ENCODE data around the gene EFHB.

The EFHB gene

GRCh38 chr3:19948226-19948591, 14.2 kb upstream of the EFHB start:
- Histone ChIP-seq H3K9me3 (replicated peaks; ENCODE audit: low read length) (no peaks in the 10 kb centered on the region), H3K4me3 (ENCODE audit: low read length) (peak overlapping the region; percentile 95), H3K27me3 (ENCODE audit: control insufficient read depth, insufficient read depth, low read length) (no peaks in the 10 kb centered on the region), H3K4me1 (ENCODE audit: control insufficient read depth, insufficient read depth, low read length) (peaks cover 19% of the 10 kb centered on the region), H3K9ac (ENCODE audit: low read depth, low read length) (peak overlapping the region; percentile 98), H3K36me3 (ENCODE audit: insufficient read depth, low read length) (peaks cover 12% of the 10 kb centered on the region), H3K4me2 (ENCODE audit: low read length) (peak overlapping the region; percentile 79)

- H3K27me3 ChIP-seq (ENCODE audit: control insufficient read depth, insufficient read depth, low read length), result no peaks in the 10 kb centered on the region
- H3K9me3 ChIP-seq (replicated peaks; ENCODE audit: low read length), result no peaks in the 10 kb centered on the region
These were observed 13.7 kb upstream of the EFHB start for GRCh38 chr3:19947549-19948225.

DNA sequence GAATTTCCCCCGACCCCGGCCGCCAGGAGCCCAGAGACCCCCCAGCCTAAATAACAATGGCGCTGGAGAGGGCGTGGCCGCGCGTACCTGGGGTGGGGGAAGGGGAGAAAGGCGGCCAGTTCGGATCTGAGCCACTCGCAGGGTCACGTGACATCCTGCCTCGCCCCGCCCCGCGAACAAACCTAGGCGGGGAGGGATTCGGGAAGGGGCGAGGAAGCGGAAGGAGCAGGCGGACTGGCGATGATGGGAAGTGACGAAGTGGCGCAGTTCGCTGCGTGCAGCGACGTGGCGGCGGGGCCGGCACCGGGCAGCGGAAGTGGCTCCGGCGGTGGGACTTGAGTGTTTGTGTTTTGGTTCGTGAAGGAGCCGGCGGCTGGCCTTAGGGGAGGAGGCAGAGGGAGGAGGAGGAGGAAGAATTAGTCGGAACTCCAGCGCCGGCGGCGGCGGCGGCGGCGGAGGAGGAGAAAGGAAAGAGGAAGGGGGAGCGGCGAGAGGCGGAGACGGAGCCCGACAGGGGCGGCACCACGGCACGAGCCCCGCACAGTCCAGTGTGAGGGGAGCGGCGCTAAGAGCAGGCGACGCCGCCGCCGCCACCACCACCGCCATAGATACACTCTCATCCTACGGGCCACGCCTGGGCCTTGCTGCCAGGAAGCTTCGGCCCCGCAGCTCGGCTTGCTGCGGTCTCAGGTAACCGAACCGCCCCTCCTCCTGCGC, 13.0 kb upstream of the EFHB start, which contains the start of gene RAB5A:
TSS of gene RAB5A (plus strand) at position 266 of the 717 bp plus-strand sequence. CDS start 3,802 bp downstream, outside the sequence.
- H3K4me1 ChIP-seq (ENCODE audit: control insufficient read depth, insufficient read depth, low read length), result peaks cover 19% of the 10 kb centered on the region
- H3K9me3 ChIP-seq (replicated peaks; ENCODE audit: low read length), result no peaks in the 10 kb centered on the region
- H3K36me3 ChIP-seq (ENCODE audit: insufficient read depth, low read length), result peaks cover 9% of the 10 kb centered on the region
- H3K27me3 ChIP-seq (ENCODE audit: control insufficient read depth, insufficient read depth, low read length), result no peaks in the 10 kb centered on the region
- peak within 1 kb of the TSS; percentile 95 for H3K4me3 ChIP-seq (ENCODE audit: low read length)
- peak within 1 kb of the TSS; percentile 96 for H3K4me2 ChIP-seq (ENCODE audit: low read length)
- peak within 1 kb of the TSS; percentile 98 for H3K9ac ChIP-seq (ENCODE audit: low read depth, low read length)

More at GRCh38 chr3:19947549-19948225, 13.7 kb upstream of the EFHB start:
- Histone ChIP-seq H3K36me3 (ENCODE audit: insufficient read depth, low read length) (peaks cover 9% of the 10 kb centered on the region), H3K9ac (ENCODE audit: low read depth, low read length) (peak overlapping the region; percentile 98), H3K4me2 (ENCODE audit: low read length) (peak overlapping the region; percentile 79), H3K4me3 (ENCODE audit: low read length) (peak overlapping the region; percentile 95), H3K4me1 (ENCODE audit: control insufficient read depth, insufficient read depth, low read length) (peaks cover 19% of the 10 kb centered on the region)

GRCh38 chr3:19945969-19946831, 12.2 kb upstream of the EFHB start:
- peak overlapping the region; percentile 95 for H3K4me3 ChIP-seq (ENCODE audit: low read length)
- H3K36me3 ChIP-seq (ENCODE audit: insufficient read depth, low read length), result peaks cover 5% of the 10 kb centered on the region
- peaks cover 19% of the 10 kb centered on the region for H3K4me1 ChIP-seq (ENCODE audit: control insufficient read depth, insufficient read depth, low read length)
- H3K9me3 ChIP-seq (replicated peaks; ENCODE audit: low read length), result no peaks in the 10 kb centered on the region
- peak overlapping the region; percentile 98 for H3K9ac ChIP-seq (ENCODE audit: low read depth, low read length)
- no peaks in the 10 kb centered on the region for H3K27me3 ChIP-seq (ENCODE audit: control insufficient read depth, insufficient read depth, low read length)
- peak overlapping the region; percentile 96 for H3K4me2 ChIP-seq (ENCODE audit: low read length)

DNA sequence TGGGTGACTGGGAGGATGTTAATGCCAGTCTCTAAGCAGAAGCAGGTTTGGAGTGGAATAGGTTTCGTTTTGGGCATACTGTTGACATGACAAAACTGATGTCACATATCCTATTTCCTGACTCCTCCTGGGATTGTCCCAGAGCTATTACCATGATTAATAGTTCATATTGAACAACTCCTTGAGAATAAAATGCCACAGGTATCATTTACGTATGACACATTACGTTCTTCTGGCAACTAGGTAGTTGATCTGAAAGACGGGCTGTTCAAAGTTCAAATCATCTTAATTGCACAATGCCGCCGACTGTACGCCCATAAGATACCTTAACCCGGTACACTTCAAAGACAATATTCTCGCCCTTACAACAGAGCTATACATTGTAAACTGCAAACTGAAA, 11.5 kb upstream of the EFHB start:
- Histone ChIP-seq H3K36me3 (ENCODE audit: insufficient read depth, low read length) (no peaks in the 10 kb centered on the region), H3K4me2 (ENCODE audit: low read length) (peak overlapping the region; percentile 96), H3K4me3 (ENCODE audit: low read length) (peak overlapping the region; percentile 95), H3K27me3 (ENCODE audit: control insufficient read depth, insufficient read depth, low read length) (no peaks in the 10 kb centered on the region), H3K4me1 (ENCODE audit: control insufficient read depth, insufficient read depth, low read length) (peaks cover 19% of the 10 kb centered on the region), H3K9ac (ENCODE audit: low read depth, low read length) (peak overlapping the region; percentile 98), H3K9me3 (replicated peaks; ENCODE audit: low read length) (no peaks in the 10 kb centered on the region)

- H3K4me1 ChIP-seq (ENCODE audit: control insufficient read depth, insufficient read depth, low read length), result peaks cover 2% of the 10 kb centered on the region
- H3K27me3 ChIP-seq (ENCODE audit: control insufficient read depth, insufficient read depth, low read length), result no peaks in the 10 kb centered on the region
- H3K4me2 ChIP-seq (ENCODE audit: low read length), result no peak overlapping the region
- no peaks in the 10 kb centered on the region for H3K9me3 ChIP-seq (replicated peaks; ENCODE audit: low read length)
- no peak overlapping the region for H3K9ac ChIP-seq (ENCODE audit: low read depth, low read length)
- no peak overlapping the region for H3K4me3 ChIP-seq (ENCODE audit: low read length)
- H3K36me3 ChIP-seq (ENCODE audit: insufficient read depth, low read length), result no peaks in the 10 kb centered on the region
These were observed 6.6 kb upstream of the EFHB start for GRCh38 chr3:19940643-19941042.

DNA sequence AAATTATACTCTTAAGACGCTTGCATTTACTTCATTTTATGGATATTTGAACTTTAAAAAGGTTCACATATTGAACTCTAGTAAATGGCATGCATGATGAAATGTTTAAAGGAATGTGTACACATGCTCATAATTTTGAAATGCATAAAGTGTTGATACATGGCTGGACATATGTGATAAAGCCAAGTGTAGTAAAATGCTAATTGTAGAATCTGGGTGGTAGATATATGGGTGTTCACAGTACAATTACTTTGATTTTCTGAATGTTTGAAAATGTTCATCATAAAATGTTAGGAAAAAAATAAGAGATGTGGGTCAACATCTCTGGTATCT, 4.2 kb upstream of the EFHB start:
- no peaks in the 10 kb centered on the region for H3K4me1 ChIP-seq (ENCODE audit: control insufficient read depth, insufficient read depth, low read length)

GRCh38 chr3:19937459-19938294, 3.7 kb upstream of the EFHB start:
- no peak overlapping the region for H3K9ac ChIP-seq (ENCODE audit: low read depth, low read length)
- no peaks in the 10 kb centered on the region for H3K4me1 ChIP-seq (ENCODE audit: control insufficient read depth, insufficient read depth, low read length)
- H3K27me3 ChIP-seq (ENCODE audit: control insufficient read depth, insufficient read depth, low read length), result peaks cover 4% of the 10 kb centered on the region
- H3K36me3 ChIP-seq (ENCODE audit: insufficient read depth, low read length), result no peaks in the 10 kb centered on the region
- H3K4me3 ChIP-seq (ENCODE audit: low read length), result no peak overlapping the region
- H3K4me2 ChIP-seq (ENCODE audit: low read length), result no peak overlapping the region
- no peaks in the 10 kb centered on the region for H3K9me3 ChIP-seq (replicated peaks; ENCODE audit: low read length)

More for the DNA sequence above, 4.2 kb upstream of the EFHB start:
- Histone ChIP-seq H3K4me2 (ENCODE audit: low read length) (no peak overlapping the region), H3K9ac (ENCODE audit: low read depth, low read length) (no peak overlapping the region), H3K9me3 (replicated peaks; ENCODE audit: low read length) (no peaks in the 10 kb centered on the region), H3K4me3 (ENCODE audit: low read length) (no peak overlapping the region), H3K36me3 (ENCODE audit: insufficient read depth, low read length) (no peaks in the 10 kb centered on the region), H3K27me3 (ENCODE audit: control insufficient read depth, insufficient read depth, low read length) (peaks cover 4% of the 10 kb centered on the region)

- Histone ChIP-seq H3K36me3 (ENCODE audit: insufficient read depth, low read length) (no peaks in the 10 kb centered on the region), H3K27me3 (ENCODE audit: control insufficient read depth, insufficient read depth, low read length) (peaks cover 4% of the 10 kb centered on the region), H3K4me3 (ENCODE audit: low read length) (no peak overlapping the region), H3K9me3 (replicated peaks; ENCODE audit: low read length) (no peaks in the 10 kb centered on the region), H3K4me2 (ENCODE audit: low read length) (no peak overlapping the region), H3K4me1 (ENCODE audit: control insufficient read depth, insufficient read depth, low read length) (no peaks in the 10 kb centered on the region), H3K9ac (ENCODE audit: low read depth, low read length) (no peak overlapping the region)
These were observed 1.6 kb downstream of the EFHB start for GRCh38 chr3:19932422-19932821.

- no peaks in the 10 kb centered on the region for H3K36me3 ChIP-seq (ENCODE audit: insufficient read depth, low read length)
- no peak overlapping the region for H3K4me3 ChIP-seq (ENCODE audit: low read length)
- H3K4me1 ChIP-seq (ENCODE audit: control insufficient read depth, insufficient read depth, low read length), result no peaks in the 10 kb centered on the region
- H3K9ac ChIP-seq (ENCODE audit: low read depth, low read length), result no peak overlapping the region
- H3K27me3 ChIP-seq (ENCODE audit: control insufficient read depth, insufficient read depth, low read length), result peaks cover 4% of the 10 kb centered on the region
- no peaks in the 10 kb centered on the region for H3K9me3 ChIP-seq (replicated peaks; ENCODE audit: low read length)
- H3K4me2 ChIP-seq (ENCODE audit: low read length), result no peak overlapping the region
These were observed 2.2 kb downstream of the EFHB start for GRCh38 chr3:19931767-19932188.
